ENCODE data around the gene HES5.

GRCh38 chr1:2578758-2579118 is 48.7 kb upstream of the HES5 start:
- TF ChIP-seq CTCF (IDR thresholded peaks at IDR 0.05) (no peak), POLR2A (IDR thresholded peaks at IDR 0.05) (no peak), POLR2AphosphoS5 (IDR thresholded peaks at IDR 0.05) (no peak), EP300 (IDR thresholded peaks at IDR 0.05) (no peak)

All from upper lobe of left lung (tissue), 4 donors.